Neural cell (in vitro differentiated cells): ENCODE data around the gene TLE4. TPM values are rescaled to one million over a fixed set of nuclear protein-coding genes. Genes with fewer than 3 reads are reported as not detected.
"Not testable (repeated sequence)": the region's sequence is repeated elsewhere in the genome, so short reads cannot be mapped to it uniquely, and the experiment has no call there.

Source experiments
- H2AFZ ChIP-seq: fragments of 200-600, 300-800 bp; sonication (generic), shearing (Covaris generic); 2 replicates; pipeline ENCODE4 v1.6.0; 2014; ENCODE audit warnings: low read depth, mild to moderate bottlenecking, antibody characterized with exemption, low read length, moderate library complexity
- H3F3A ChIP-seq: fragments of 200-600 bp; shearing (Covaris generic); 2 replicates; pipeline ENCODE4 v1.6.1; 2016; ENCODE audit warnings: mild to moderate bottlenecking, moderate library complexity, mixed read lengths, antibody characterized with exemption, low read length; ENCODE audit not compliant: insufficient read depth, poor library complexity, severe bottlenecking
- H3K27ac ChIP-seq: fragments of 200-600, 300-800 bp; sonication (generic), shearing (Covaris generic); 2 replicates; pipeline ENCODE4 v1.5.1; 2014; ENCODE audit warnings: mild to moderate bottlenecking, low read length, moderate library complexity
- H3K27me3 ChIP-seq: fragments of 300-800, 200-600 bp; sonication (generic), shearing (Covaris generic); 2 replicates; pipeline ENCODE4 v1.6.0; 2014; ENCODE audit warnings: mild to moderate bottlenecking, low read depth, low read length, moderate library complexity; ENCODE audit not compliant: insufficient read depth
- H3K36me3 ChIP-seq: fragments of 300-800, 200-600 bp; sonication (generic), shearing (Covaris generic); 2 replicates; pipeline ENCODE4 v1.5.1; 2014; ENCODE audit warnings: mild to moderate bottlenecking, antibody characterized with exemption, low read length, moderate library complexity; ENCODE audit not compliant: insufficient read depth
- H3K4me2 ChIP-seq: fragments of 300-800, 200-600 bp; sonication (generic), shearing (Covaris generic); 2 replicates; pipeline ENCODE4 v1.6.0; 2014; ENCODE audit warnings: mild to moderate bottlenecking, low read length
- H3K4me3 ChIP-seq: fragments of 300-800, 200-600 bp; sonication (generic), shearing (Covaris generic); 2 replicates; pipeline ENCODE4 v1.5.1; 2014; ENCODE audit warnings: mild to moderate bottlenecking, low read length, moderate library complexity
- H3K79me2 ChIP-seq: fragments of 200-600 bp; shearing (Covaris generic); replicated peaks from 2 replicates; pipeline ENCODE4 v1.6.0; 2014; ENCODE audit warnings: mild to moderate bottlenecking, low read length, moderate library complexity; ENCODE audit not compliant: insufficient read depth
- H3K9ac ChIP-seq: fragments of 300-800, 200-600 bp; sonication (generic), shearing (Covaris generic); 2 replicates; pipeline ENCODE4 v1.6.1; 2016; ENCODE audit warnings: mild to moderate bottlenecking, low read length, mixed read lengths
- H3K9me2 ChIP-seq: fragments of 200-600 bp; shearing (Covaris generic); 2 replicates; pipeline ENCODE4 v1.6.1; 2016; ENCODE audit warnings: mild to moderate bottlenecking, low read length, mixed read lengths; ENCODE audit not compliant: insufficient read depth
- H3K9me3 ChIP-seq: fragments of 200-600, 300-800 bp; sonication (generic), shearing (Covaris generic); 2 replicates; pipeline ENCODE4 v1.6.1; 2016; ENCODE audit warnings: mild to moderate bottlenecking, mixed run types, low read length, moderate library complexity, mixed read lengths
- H4K20me1 ChIP-seq: fragments of 200-600 bp; shearing (Covaris generic); 2 replicates; pipeline ENCODE4 v1.6.1; 2016; ENCODE audit warnings: mild to moderate bottlenecking, mixed run types; ENCODE audit not compliant: insufficient read depth
- EP300 ChIP-seq: fragments of 450-650 bp; conservative IDR thresholded peaks from 2 replicates; pipeline ENCODE4 v1.6.1; 2014; ENCODE audit warnings: antibody characterized with exemption, mild to moderate bottlenecking, moderate library complexity; ENCODE audit not compliant: poor library complexity, severe bottlenecking
- EZH2 ChIP-seq: fragments of 200-600, 300-800 bp; shearing (Covaris generic), sonication (generic); IDR thresholded peaks from 2 replicates; pipeline ENCODE4 v1.6.1; 2014; ENCODE audit warnings: antibody characterized with exemption, low read length, borderline replicate concordance, mild to moderate bottlenecking; ENCODE audit not compliant: insufficient read depth, poor library complexity, severe bottlenecking
- MXI1 ChIP-seq: fragments of 450-650 bp; conservative IDR thresholded peaks from 2 replicates; pipeline ENCODE4 v1.6.1; 2014; ENCODE audit warnings: antibody characterized with exemption, mild to moderate bottlenecking; ENCODE audit not compliant: poor library complexity, severe bottlenecking
- POLR2AphosphoS5 ChIP-seq: IDR thresholded peaks from 2 replicates; pipeline ENCODE4 v1.6.1; 2012
- RAD21 ChIP-seq: fragments of 450-650 bp; conservative IDR thresholded peaks from 2 replicates; pipeline ENCODE4 v1.6.1; 2014; ENCODE audit warnings: antibody characterized with exemption, mild to moderate bottlenecking, moderate library complexity
- SMC3 ChIP-seq: fragments of 450-650 bp; conservative IDR thresholded peaks from 2 replicates; pipeline ENCODE4 v1.6.1; 2014; ENCODE audit warnings: antibody characterized with exemption, mild to moderate bottlenecking, moderate library complexity; ENCODE audit not compliant: poor library complexity
- TAF1 ChIP-seq: IDR thresholded peaks from 2 replicates; pipeline ENCODE4 v1.6.1; 2012; ENCODE audit warnings: low read depth
- polyA plus RNA-seq: library from polyadenylated mRNA; depleted of rRNA; stranded (reverse); fragments of >200 nt; gene quantifications from 2 replicates; pipeline ENCODE4 v1.2.3, GENCODE V29; 2014
- TF ChIP-seq, protein P1 (sequence below): IDR thresholded peaks from 2 replicates; pipeline ENCODE4 v1.6.1; 2012; ENCODE audit warnings: borderline replicate concordance
- TF ChIP-seq, protein P2 (sequence below): fragments of 450-650 bp; IDR thresholded peaks from 2 replicates; pipeline ENCODE4 v1.5.1; 2014; ENCODE audit warnings: antibody characterized with exemption, mild to moderate bottlenecking, moderate library complexity; ENCODE audit not compliant: poor library complexity, severe bottlenecking

Gene TLE4
- polyA plus RNA-seq, 1 donor from 2014 or later: 143 TPM

DNA sequence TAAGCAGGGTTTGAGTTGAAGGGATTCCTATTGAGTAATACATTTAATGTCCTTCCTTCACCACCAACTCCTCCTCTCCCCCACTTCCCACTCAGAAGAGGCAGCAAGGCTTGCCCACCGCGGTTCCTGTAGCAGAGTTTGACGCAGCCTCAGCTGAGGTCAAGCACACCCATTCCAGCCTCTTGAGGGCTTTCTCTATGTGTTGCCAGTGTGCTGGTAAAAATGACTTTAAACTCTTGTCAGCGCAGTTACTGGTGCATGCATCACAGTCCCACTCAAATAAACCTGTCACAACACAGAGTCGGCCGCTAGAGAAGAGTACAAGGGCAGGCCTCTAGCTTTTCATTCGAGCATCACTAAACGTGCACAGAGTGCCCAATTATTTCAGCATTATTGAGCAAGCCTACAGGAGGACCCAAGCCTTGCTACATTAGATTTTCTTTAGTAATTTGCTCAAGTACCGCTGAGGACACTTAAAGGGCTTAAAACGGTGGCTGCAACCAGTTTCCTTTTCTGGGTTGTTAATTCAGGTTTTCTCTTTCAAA, 79.6 kb downstream of the TLE4 start:
- Histone ChIP-seq H3K36me3 (peaks cover 4% of the 10 kb centered on the region), H3K27ac (peak overlapping the region; percentile 15), H3K9me3 (no peaks in the 10 kb centered on the region), H2AFZ (no peak overlapping the region), H3F3A (no peaks in the 10 kb centered on the region), H3K9ac (no peak overlapping the region), H3K4me3 (peak overlapping the region; percentile 44), H4K20me1 (no peaks in the 10 kb centered on the region), H3K9me2 (no peaks in the 10 kb centered on the region), H3K4me2 (no peak overlapping the region), H3K79me2 (peaks cover 44% of the 10 kb centered on the region), H3K27me3 (no peaks in the 10 kb centered on the region)
- TF ChIP-seq SMC3 (no peak), EZH2 (no peak), EP300 (peak; percentile 76), RAD21 (peak; percentile 42), MXI1 (peak; percentile 31), TAF1 (no peak), POLR2AphosphoS5 (peak; percentile 81)
- TF ChIP-seq, protein P1, sequence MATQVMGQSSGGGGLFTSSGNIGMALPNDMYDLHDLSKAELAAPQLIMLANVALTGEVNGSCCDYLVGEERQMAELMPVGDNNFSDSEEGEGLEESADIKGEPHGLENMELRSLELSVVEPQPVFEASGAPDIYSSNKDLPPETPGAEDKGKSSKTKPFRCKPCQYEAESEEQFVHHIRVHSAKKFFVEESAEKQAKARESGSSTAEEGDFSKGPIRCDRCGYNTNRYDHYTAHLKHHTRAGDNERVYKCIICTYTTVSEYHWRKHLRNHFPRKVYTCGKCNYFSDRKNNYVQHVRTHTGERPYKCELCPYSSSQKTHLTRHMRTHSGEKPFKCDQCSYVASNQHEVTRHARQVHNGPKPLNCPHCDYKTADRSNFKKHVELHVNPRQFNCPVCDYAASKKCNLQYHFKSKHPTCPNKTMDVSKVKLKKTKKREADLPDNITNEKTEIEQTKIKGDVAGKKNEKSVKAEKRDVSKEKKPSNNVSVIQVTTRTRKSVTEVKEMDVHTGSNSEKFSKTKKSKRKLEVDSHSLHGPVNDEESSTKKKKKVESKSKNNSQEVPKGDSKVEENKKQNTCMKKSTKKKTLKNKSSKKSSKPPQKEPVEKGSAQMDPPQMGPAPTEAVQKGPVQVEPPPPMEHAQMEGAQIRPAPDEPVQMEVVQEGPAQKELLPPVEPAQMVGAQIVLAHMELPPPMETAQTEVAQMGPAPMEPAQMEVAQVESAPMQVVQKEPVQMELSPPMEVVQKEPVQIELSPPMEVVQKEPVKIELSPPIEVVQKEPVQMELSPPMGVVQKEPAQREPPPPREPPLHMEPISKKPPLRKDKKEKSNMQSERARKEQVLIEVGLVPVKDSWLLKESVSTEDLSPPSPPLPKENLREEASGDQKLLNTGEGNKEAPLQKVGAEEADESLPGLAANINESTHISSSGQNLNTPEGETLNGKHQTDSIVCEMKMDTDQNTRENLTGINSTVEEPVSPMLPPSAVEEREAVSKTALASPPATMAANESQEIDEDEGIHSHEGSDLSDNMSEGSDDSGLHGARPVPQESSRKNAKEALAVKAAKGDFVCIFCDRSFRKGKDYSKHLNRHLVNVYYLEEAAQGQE: no peak
- TF ChIP-seq, protein P2, sequence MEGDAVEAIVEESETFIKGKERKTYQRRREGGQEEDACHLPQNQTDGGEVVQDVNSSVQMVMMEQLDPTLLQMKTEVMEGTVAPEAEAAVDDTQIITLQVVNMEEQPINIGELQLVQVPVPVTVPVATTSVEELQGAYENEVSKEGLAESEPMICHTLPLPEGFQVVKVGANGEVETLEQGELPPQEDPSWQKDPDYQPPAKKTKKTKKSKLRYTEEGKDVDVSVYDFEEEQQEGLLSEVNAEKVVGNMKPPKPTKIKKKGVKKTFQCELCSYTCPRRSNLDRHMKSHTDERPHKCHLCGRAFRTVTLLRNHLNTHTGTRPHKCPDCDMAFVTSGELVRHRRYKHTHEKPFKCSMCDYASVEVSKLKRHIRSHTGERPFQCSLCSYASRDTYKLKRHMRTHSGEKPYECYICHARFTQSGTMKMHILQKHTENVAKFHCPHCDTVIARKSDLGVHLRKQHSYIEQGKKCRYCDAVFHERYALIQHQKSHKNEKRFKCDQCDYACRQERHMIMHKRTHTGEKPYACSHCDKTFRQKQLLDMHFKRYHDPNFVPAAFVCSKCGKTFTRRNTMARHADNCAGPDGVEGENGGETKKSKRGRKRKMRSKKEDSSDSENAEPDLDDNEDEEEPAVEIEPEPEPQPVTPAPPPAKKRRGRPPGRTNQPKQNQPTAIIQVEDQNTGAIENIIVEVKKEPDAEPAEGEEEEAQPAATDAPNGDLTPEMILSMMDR: peak; percentile 28

DNA sequence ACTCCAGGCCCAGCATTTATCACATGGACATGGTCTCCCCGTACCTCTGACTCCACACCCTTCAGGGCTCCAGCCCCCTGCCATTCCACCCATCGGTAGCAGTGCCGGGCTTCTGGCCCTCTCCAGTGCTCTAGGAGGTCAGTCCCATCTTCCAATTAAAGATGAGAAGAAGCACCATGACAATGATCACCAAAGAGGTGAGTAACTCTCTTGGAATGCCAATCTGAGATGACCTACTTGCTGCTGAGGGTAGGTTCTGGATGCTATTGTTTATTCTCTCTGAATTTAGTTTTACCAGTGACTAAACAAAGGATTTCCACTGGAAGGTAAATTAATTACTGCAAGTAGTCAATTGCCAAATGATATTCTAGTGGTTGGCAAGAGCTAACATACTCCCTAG, 80.8 kb downstream of the TLE4 start:
- H3K4me3 ChIP-seq: no peak overlapping the region
- TF ChIP-seq MXI1 (no peak), EZH2 (no peak), RAD21 (no peak), EP300 (no peak), TAF1 (no peak), SMC3 (no peak)
- TF ChIP-seq, protein P1: no peak
- no peak overlapping the region for H3K27ac ChIP-seq
- no peaks in the 10 kb centered on the region for H3K27me3 ChIP-seq
- no peaks in the 10 kb centered on the region for H3K9me3 ChIP-seq
- no peaks in the 10 kb centered on the region for H3K9me2 ChIP-seq
- H3K4me2 ChIP-seq: no peak overlapping the region
- H3K36me3 ChIP-seq: peaks cover 4% of the 10 kb centered on the region
- H3F3A ChIP-seq: no peaks in the 10 kb centered on the region
- peaks cover 32% of the 10 kb centered on the region for H3K79me2 ChIP-seq
- no peak overlapping the region for H2AFZ ChIP-seq
- H3K9ac ChIP-seq: no peak overlapping the region
- no peaks in the 10 kb centered on the region for H4K20me1 ChIP-seq

DNA sequence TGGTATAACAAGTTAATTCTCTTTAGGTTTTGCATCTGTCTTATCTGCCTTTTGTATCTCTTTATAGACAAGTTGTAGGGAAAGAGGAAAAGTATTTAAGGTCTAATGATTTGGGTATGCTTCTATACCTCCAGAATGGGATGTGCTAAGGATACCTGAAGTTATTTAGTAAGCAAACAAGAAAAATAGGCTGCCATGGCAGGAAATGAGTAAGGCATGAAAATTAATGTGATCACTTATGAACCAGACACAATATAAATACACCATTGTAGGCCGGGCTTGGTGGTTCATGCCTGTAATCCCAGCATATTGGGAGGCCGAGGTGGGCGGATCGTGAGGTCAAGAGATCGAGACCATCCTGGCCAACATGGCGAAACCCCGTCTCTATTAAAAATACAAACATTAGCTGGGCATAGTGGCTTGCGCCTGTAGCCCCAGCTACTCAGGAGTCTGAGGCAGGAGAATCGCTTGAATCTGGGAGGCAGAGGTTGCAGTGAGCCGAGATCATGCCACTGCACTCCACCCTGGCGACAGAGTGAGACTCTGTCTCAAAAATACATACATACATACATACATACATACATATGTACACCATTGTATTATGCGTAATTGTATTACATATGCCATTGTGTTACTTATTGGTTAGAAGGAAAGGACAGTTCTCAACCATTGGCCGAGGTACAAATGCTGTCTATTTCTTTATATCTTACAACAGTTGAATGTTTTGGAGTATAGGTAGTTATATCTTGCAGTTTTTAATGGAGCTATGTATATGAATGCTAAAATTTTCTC, 83.0 kb downstream of the TLE4 start:
- H3K4me3 ChIP-seq, H3F3A ChIP-seq, H3K27ac ChIP-seq, H3K4me2 ChIP-seq, H3K9me2 ChIP-seq, H4K20me1 ChIP-seq, H3K27me3 ChIP-seq, H3K9me3 ChIP-seq, H3K9ac ChIP-seq, H2AFZ ChIP-seq: not testable (repeated sequence)
- H3K36me3 ChIP-seq: peaks cover 10% of the 10 kb centered on the region
- peaks cover 22% of the 10 kb centered on the region for H3K79me2 ChIP-seq
